ENCODE data around the gene TMCO2. TPM values are rescaled to one million over a fixed set of nuclear protein-coding genes. Genes with fewer than 3 reads are reported as not detected.

Gene TMCO2
- total RNA-seq, 3 donors from 2014 or later (not counting 1 experiment from before 2014, with no cell fraction given): not detected

- TF ChIP-seq CTCF (IDR thresholded peaks at IDR 0.05): no peak
- no peak for ATAC-seq
- Histone ChIP-seq H3K4me1 (ENCODE audit: control insufficient read depth, insufficient read depth, low read length) (no peaks in the 10 kb centered on the region), H3K27ac (ENCODE audit: low read length) (no peak overlapping the region), H3K9me3 (ENCODE audit: control insufficient read depth, insufficient read depth, low read length) (no peaks in the 10 kb centered on the region), H3K36me3 (ENCODE audit: control insufficient read depth, insufficient read depth, low read length) (peaks cover 64% of the 10 kb centered on the region), H3K4me3 (ENCODE audit: low read length) (no peak overlapping the region), H3K27me3 (ENCODE audit: control insufficient read depth, insufficient read depth, low read length) (no peaks in the 10 kb centered on the region)
- Mint-ChIP-seq H3K27me3 (ENCODE audit: low read depth in 2 of 2) (no peaks in the 10 kb centered on the region), H3K9me3 (no peaks in the 10 kb centered on the region), H3K4me1 (peaks cover 0 to 11% of the 10 kb centered on the region in 2 donors), H3K27ac (no peak overlapping the region), H3K36me3 (peaks cover 8% of the 10 kb centered on the region), H3K4me3 (no peak overlapping the region)
- 74% methylated on average over 2 of the region's 3 CpGs for WGBS (ENCODE audit: insufficient coverage)
- intact Hi-C loops (cut with micrococcal nuclease): no loop called here
- DNase-seq: no peak
Observed at GRCh38 chr1:40272653-40273213, 25.0 kb downstream of the TMCO2 start.

DNA sequence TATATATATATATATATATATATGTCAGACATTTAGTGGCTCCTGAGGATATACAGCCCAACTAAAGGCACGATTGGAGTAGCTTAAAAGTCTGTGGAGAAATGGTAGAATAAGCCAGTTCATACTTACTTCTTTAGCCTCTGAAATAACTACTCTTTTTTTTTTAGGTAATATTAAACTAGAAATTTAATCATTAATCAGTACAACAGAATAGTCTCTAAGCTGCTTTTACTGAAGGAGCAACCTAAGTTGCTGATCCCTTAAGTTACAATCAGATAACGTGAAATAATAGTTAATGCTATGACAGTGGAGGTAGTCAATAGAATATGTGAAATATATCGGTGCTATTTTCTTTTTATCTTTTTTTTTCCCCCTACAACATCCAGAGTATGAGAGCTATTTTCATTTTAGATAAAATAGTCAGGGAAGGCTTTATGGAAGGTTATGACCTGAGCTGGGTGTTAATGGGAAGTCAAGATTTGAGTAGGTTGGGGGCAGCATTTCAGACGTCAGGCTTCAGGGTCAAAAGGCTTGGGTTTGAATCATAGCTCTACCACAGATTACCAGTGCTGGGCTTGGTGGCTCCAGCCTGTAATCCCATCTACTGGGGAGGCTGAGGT lies 25.9 kb downstream of the TMCO2 start:
- Mint-ChIP-seq H3K36me3 (peaks cover 8% of the 10 kb centered on the region), H3K27ac (no peak overlapping the region), H3K27me3 (ENCODE audit: low read depth in 2 of 2) (no peaks in the 10 kb centered on the region), H3K4me3 (no peak overlapping the region), H3K9me3 (no peaks in the 10 kb centered on the region), H3K4me1 (peaks cover 0 to 11% of the 10 kb centered on the region in 2 donors)
- TF ChIP-seq CTCF (IDR thresholded peaks at IDR 0.05): no peak
- H3K27ac ChIP-seq (ENCODE audit: low read length): no peak overlapping the region
- no peak overlapping the region for H3K4me3 ChIP-seq (ENCODE audit: low read length)
- H3K4me1 ChIP-seq (ENCODE audit: control insufficient read depth, insufficient read depth, low read length): no peaks in the 10 kb centered on the region
- H3K27me3 ChIP-seq (ENCODE audit: control insufficient read depth, insufficient read depth, low read length): no peaks in the 10 kb centered on the region
- ATAC-seq (no peak), DNase-seq (no peak)
- H3K9me3 ChIP-seq (ENCODE audit: control insufficient read depth, insufficient read depth, low read length): no peaks in the 10 kb centered on the region
- 90% methylated on average over 1 of the region's 4 CpGs for WGBS (ENCODE audit: insufficient coverage)
- H3K36me3 ChIP-seq (ENCODE audit: control insufficient read depth, insufficient read depth, low read length): peaks cover 55% of the 10 kb centered on the region
- intact Hi-C loops (cut with micrococcal nuclease): no loop called here

- no peak overlapping the region for H3K4me3 ChIP-seq (ENCODE audit: low read length)
- Mint-ChIP-seq H3K4me3 (no peak overlapping the region), H3K36me3 (peaks cover 8% of the 10 kb centered on the region), H3K27me3 (ENCODE audit: low read depth in 2 of 2) (no peaks in the 10 kb centered on the region), H3K27ac (no peak overlapping the region), H3K4me1 (peaks cover 0 to 11% of the 10 kb centered on the region in 2 donors), H3K9me3 (no peaks in the 10 kb centered on the region)
- DNase-seq (no peak), ATAC-seq (no peak)
- intact Hi-C loops (cut with micrococcal nuclease): no loop called here
- WGBS (ENCODE audit: insufficient coverage): 98% methylated on average over 2 of the region's 2 CpGs
- H3K4me1 ChIP-seq (ENCODE audit: control insufficient read depth, insufficient read depth, low read length): no peaks in the 10 kb centered on the region
- peaks cover 52% of the 10 kb centered on the region for H3K36me3 ChIP-seq (ENCODE audit: control insufficient read depth, insufficient read depth, low read length)
- no peaks in the 10 kb centered on the region for H3K9me3 ChIP-seq (ENCODE audit: control insufficient read depth, insufficient read depth, low read length)
- no peak overlapping the region for H3K27ac ChIP-seq (ENCODE audit: low read length)
- TF ChIP-seq CTCF (IDR thresholded peaks at IDR 0.05): no peak
- no peaks in the 10 kb centered on the region for H3K27me3 ChIP-seq (ENCODE audit: control insufficient read depth, insufficient read depth, low read length)
Observed at GRCh38 chr1:40274331-40274730, 26.6 kb downstream of the TMCO2 start.

DNA sequence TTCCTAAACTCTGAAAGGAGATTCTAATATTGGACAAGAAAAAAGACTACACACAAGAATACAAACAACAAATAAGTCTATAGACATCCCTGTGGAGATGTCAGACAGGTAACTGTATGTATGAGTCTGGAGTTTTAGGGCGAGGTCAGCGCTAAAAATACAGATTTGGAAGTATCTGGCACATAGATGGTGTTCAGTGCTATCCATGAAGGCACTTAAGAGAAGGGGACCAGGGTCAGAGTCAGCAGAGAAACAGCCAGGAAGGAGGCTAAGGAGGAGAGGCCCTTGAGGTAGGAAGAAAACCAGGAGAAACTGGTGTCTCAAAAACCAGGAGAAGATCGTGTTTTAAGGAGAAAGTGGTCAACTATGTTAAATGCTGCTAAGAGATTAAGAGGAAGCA lies 28.4 kb downstream of the TMCO2 start:
- no peaks in the 10 kb centered on the region for H3K9me3 ChIP-seq (ENCODE audit: control insufficient read depth, insufficient read depth, low read length)
- peaks cover 42% of the 10 kb centered on the region for H3K36me3 ChIP-seq (ENCODE audit: control insufficient read depth, insufficient read depth, low read length)
- no peak overlapping the region for H3K4me3 ChIP-seq (ENCODE audit: low read length)
- intact Hi-C loops (cut with micrococcal nuclease): no loop called here
- no peak overlapping the region for H3K27ac ChIP-seq (ENCODE audit: low read length)
- H3K27me3 Mint-ChIP-seq (ENCODE audit: low read depth in 2 of 2): no peaks in the 10 kb centered on the region
- no peaks in the 10 kb centered on the region for H3K4me1 ChIP-seq (ENCODE audit: control insufficient read depth, insufficient read depth, low read length)
- peaks cover 0 to 5% of the 10 kb centered on the region in 2 donors for H3K4me1 Mint-ChIP-seq
- ATAC-seq (no peak), DNase-seq (no peak)
- H3K4me3 Mint-ChIP-seq: no peak overlapping the region
- H3K27ac Mint-ChIP-seq: no peak overlapping the region
- TF ChIP-seq CTCF (IDR thresholded peaks at IDR 0.05): no peak
- no peaks in the 10 kb centered on the region for H3K27me3 ChIP-seq (ENCODE audit: control insufficient read depth, insufficient read depth, low read length)
- H3K9me3 Mint-ChIP-seq: no peaks in the 10 kb centered on the region
- 96% methylated on average over 3 of the region's 3 CpGs for WGBS (ENCODE audit: insufficient coverage)
- H3K36me3 Mint-ChIP-seq: peaks cover 10% of the 10 kb centered on the region
